ENCODE data around the gene ATXN10.
"Not testable (repeated sequence)": the region's sequence is repeated elsewhere in the genome, so short reads cannot be mapped to it uniquely, and the experiment has no call there.

ATXN10 gene

DNA sequence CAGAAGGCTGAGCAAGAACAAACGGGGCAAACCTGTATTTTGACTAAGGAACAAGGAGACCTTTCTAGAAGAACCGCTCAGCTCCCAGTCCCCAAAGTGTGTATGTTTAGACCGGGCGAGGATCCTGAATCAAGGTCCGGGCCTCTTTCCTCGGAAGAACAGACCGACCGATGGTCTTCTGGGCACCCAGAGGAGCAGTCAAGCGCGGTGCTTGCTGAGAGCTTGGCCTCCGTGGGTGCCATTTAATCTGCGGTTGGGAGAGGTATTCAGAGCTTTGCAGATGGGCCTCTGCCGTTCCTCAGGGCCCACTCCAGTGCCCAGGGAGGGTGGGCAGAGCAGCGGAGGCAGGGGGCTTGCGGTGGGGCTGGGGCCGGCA, 26.5 kb upstream of the ATXN10 start:
- no peak for DNase-seq

DNA sequence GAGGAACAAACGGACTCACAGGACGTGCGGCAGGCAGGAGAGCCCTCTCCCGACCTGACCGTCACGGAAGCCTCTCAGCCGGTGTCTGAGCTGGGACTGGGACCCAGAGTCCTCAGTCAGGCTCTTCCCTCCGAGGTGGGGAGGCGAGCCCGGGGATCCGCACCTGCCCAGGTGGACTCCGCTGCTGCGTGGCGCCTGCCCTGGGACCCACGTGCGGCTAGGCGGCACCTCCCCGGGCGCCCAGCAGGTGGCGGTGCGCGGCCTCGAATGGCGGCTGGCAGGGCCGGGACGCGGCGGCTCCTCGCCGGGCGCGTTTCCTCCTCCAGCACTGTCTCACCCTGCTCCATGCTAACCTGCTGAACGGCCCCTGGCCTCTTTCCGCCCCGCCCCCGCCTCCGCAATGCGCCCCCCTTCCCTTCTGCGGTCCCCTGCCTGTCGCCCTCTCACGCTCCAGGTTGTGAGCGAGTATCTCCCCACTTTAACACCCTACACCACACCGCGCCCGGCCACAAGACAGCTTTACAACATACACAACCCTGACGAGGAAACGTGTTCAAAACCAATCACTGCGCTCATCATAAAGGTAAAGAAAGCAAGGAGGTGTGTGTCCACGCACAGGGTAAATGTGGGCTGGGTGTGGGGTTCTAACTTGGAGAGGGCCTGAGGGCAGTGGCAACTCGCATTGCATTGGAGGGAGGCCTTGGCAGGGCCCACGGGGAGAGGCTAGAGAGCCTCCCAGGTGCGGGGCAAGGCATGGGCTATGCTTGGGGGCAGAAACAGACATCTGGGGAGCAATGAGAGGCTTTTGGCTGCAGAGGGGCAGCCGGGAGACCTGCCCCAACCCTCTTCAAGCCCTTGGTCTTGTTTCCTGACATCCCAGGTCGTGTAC, 25.9 kb upstream of the ATXN10 start:
- peak; percentile 11 to 36 for DNase-seq

- no peak for DNase-seq
Observed at GRCh38 chr22:45647532-45648225, 24.0 kb upstream of the ATXN10 start.

DNA sequence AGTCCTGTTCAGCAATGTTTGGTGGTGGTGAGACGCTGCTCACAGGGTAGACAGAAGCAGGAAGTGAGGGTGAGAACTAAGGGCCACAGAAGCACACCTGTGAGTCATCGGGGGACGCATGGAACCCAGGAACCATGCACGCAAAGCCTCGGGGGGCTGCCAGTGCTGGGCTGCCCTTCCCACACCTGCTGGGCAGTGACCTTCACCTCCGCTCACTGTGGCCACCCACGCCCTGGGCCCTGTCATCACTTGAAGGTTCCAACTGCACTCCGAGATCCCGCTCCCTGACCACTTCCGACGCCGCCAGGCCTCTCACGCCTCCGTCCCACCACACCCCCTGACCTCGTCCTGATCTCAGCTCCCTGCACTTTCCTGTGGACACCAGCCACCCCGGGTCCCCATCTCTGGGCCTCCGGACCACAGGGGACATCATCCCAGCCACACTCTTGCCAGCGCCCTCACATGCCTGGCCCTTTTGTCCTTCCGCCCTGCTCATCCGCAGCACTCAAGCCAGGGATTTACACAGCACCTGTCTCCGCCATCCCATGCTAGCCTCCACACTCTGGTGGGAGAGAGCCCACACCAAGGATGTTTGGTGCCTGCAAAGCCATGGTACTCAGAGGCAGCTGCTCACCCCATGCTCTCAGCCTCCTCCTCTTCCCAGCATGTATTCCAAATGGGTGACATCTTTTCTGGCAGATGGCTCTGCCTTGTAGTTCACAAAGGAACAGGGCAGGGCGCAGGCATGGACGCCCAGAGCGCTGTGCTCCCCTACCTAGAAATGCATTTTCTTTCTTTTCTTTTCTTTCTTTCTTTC, 23.1 kb upstream of the ATXN10 start:
- DNase-seq: no peak

GRCh38 chr22:45649809-45650208, 21.8 kb upstream of the ATXN10 start:
- no peak for DNase-seq

- DNase-seq: peak in 1 of 2 experiments; percentile 18
Observed at GRCh38 chr22:45650721-45651120, 20.9 kb upstream of the ATXN10 start.

DNA sequence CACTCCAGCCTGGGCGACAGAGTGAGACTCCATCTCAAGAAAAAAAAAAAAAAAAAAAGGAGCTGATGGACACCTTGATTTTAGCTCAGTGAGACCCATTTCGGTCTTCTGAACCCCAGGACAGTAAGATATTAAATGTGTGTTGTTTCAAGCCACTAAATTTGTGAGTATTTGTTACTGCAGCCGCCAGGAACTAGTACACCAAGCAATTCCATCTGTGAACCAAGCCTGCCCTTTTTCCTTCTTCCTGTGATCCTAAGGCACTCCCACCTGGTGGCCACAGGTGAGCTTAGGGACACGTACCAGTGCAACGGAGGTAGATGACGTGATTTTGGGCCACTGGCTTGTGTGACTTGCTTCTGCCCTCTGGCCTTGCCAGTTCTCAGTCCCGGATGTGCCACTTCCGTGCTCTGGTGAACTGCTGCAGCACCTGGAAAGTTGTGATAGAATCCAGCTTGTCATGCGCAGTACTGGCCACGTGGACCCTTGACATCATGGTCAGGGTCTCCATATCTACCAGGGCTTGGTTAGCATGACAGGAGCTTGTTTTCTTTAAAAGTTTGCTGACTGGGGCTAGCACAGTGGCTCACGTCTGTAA, 19.6 kb upstream of the ATXN10 start:
- DNase-seq: no peak

- DNase-seq: no peak
Observed at GRCh38 chr22:45656577-45656976, 15.1 kb upstream of the ATXN10 start.

- DNase-seq: no peak
Observed at GRCh38 chr22:45657701-45658100, 13.9 kb upstream of the ATXN10 start.

DNA sequence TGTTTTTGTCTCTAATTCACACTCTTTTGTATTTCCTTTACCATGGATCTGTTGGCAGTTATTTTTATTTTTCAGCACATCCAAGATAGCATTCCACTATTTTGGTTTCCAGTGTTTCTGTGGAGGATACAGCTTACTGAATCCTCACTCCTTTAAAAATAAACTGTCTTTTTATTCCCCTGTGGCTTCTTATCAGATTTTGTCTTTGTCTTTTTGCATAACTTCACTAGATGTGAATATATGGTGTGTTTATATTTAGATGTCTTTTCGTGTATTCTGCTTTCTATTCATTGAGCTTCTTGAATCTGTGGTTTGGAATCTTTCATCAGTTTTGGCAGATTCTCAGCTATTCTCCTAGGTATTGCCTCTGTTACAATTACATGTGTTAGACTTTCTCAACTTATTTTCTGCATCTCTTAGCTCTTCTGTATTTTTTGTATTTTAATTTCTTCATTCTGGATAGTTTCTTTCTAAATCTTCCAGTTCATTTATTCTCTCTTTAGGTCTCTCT, 7.4 kb upstream of the ATXN10 start:
- no peak for DNase-seq

- no peak for DNase-seq
Observed at GRCh38 chr22:45667486-45667885, 4.1 kb upstream of the ATXN10 start.

- DNase-seq: not testable (repeated sequence)
Observed at GRCh38 chr22:45670363-45670762, 1.3 kb upstream of the ATXN10 start.

DNA sequence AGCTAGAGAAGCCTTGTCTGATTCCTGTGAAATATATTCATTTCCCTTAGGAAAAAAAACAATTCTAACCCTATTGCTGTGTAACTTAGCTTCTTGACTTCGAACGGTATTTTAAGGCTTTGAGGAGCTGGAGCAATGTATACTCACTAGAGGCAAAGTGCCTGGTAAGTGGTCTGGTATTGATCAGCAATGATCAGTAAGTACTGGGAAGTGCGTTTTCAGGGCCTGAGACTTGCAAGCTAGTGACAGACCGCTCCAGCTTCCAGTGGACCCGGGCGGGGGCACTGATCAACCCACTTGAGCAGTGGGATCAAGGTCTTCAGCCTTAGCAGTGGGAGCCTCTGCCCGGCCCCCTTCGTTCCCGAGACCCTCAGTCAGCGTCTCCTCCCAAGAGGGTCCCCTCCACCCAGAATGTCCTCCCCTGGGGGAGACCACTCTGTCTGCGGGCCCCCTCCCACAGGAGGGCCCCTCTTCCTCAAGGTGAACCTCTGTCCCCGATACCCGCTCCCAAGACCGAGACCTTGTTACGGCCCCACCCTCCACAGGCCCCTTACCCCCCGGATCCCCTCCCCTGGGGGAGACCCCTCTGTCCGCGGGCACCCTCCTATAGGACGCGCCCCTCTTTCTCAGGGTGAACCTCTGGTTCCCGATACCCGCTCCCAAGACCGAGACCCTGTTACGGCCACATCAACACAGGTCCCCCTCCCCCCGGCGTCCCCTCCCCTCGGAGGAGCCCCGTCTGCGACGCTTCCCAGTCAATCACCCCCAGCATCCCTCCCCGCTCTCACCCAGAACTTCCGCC, 452 bp upstream of the ATXN10 start:
- DNase-seq: no peak

DNA sequence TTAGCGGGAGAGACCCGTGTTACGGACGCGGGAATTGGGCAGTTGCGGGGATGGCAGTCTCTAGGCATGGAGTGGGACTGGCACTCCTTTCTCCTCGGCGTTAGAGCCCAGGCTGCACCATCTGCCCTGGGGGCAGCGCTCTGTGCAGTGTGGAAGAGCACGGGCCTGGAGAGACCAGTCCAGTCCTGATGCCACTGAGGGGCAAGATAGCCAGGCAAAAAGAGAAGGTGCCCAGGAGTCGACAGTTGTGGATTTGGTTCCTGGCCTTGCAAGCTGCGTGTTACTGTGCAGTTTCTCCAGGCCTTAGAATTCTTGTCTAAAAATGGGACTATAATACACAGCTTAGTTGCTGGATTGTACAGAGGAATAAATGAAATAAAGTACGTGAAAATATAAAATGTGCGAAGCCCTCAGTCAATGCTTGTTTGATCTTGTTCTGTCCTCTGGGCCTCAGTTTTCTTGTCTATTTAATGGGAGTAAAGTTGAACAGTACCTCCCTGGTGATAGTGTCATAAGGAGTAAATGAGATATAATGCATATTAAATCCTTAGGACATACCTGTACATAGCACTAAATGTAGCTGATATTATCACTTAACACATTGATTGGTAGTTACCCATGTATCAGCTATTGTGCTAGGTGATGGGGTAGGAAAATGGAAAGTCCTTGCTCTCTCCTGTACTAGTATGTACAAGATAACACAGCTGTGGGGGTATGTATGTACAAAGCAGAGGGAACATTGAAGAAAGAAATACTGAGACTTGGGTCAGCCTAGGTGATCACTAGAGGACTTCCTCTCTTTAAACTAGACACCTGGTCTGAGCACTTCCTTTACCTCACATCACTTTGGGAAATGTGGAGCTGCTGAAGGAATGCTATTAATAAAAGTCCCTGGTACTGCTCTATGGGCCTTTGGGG, 1.2 kb downstream of the ATXN10 start:
- peak in 1 of 2 experiments; percentile 6 for DNase-seq

- DNase-seq: no peak
Observed at GRCh38 chr22:45673482-45674175, 2.0 kb downstream of the ATXN10 start.

DNA sequence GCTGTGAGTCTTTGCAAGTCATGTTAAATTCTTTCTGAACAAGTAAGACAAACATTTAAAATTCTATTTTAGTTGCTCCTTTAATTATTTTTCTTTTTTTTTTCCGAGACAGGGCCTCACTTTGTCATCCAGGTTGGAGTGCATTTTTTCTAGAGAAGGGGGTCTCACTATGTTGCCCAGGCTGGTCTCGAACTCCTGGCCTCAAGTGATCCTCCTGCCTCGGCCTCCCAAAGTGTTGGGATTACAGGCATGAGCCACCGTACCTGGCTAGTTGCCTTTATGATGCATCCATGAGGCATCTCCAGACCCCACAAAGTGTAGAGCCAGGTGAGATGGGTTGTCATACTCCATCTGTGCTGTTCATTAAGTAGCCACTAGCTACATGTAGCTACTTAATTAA, 4.4 kb downstream of the ATXN10 start:
- no peak for DNase-seq

DNA sequence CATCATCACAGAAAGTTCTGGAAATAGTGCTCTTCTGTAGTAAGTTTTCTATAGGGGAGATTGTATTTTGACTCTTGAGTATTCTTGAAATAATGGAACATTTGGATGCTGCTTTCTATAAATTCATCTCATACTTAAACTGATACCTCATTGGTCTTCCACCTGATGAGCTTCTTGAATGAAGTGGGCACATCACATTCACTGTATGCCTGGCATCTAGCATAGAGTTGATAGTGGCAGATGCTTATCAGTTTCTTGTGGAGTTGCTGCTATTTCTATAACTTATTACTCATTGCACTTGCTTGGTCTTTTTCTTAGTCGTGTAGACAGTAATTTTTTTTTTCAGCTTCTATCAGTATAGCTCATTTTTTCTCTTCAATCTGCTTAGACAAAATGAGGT, 5.4 kb downstream of the ATXN10 start:
- DNase-seq: no peak

GRCh38 chr22:45678961-45679912, 7.6 kb downstream of the ATXN10 start:
- DNase-seq: no peak

Measured in NCI-H2081 (cell line).